SK-N-SH treated with all-trans-retinoic acid at 6 μM for 48 hours (cell line): ENCODE data around the gene C2orf80.

Source experiments
- ATAC-seq: fragments of 200-7000 bp; cut with Tn5 transposase; 3 replicates; pipeline ENCODE4 v1.9.1; 2020; ENCODE audit warnings: mild to moderate bottlenecking, moderate library complexity
- ARNTL ChIP-seq: fragments of 450-650 bp; formaldehyde crosslinking; IDR thresholded peaks from 2 replicates; pipeline ENCODE4 v1.5.0; 2020; ENCODE audit warnings: low read depth, mild to moderate bottlenecking, moderate library complexity, borderline replicate concordance
- BACH2 ChIP-seq: fragments of 250-450 bp; sonication (Bioruptor Pico); IDR thresholded peaks from 2 replicates; pipeline ENCODE4 v1.9.0; 2021; ENCODE audit warnings: mild to moderate bottlenecking, borderline replicate concordance
- CREB5 ChIP-seq: fragments of 250-450 bp; sonication (Bioruptor Pico); IDR thresholded peaks from 2 replicates; pipeline ENCODE4 v1.5.1; 2020; ENCODE audit warnings: low read depth, mild to moderate bottlenecking, moderate library complexity
- CSDC2 ChIP-seq: fragments of 250-450 bp; sonication (Bioruptor Pico); IDR thresholded peaks from 2 replicates; pipeline ENCODE4 v1.5.0; 2020; ENCODE audit warnings: mild to moderate bottlenecking, moderate library complexity
- CSRNP3 ChIP-seq: fragments of 250-450 bp; sonication (Bioruptor Pico); IDR thresholded peaks from 2 replicates; pipeline ENCODE4 v1.5.1; 2021; ENCODE audit warnings: mild to moderate bottlenecking, moderate library complexity
- ESRRG ChIP-seq: fragments of 250-450 bp; sonication (Bioruptor Pico); IDR thresholded peaks from 2 replicates; pipeline ENCODE4 v1.6.1; 2021; ENCODE audit warnings: mild to moderate bottlenecking
- ISL1 ChIP-seq: fragments of 250-450 bp; sonication (Bioruptor Pico); IDR thresholded peaks from 2 replicates; pipeline ENCODE4 v2.1.2; 2022; ENCODE audit warnings: mild to moderate bottlenecking, moderate library complexity
- PATZ1 ChIP-seq: fragments of 250-450 bp; sonication (Bioruptor Pico); IDR thresholded peaks from 2 replicates; pipeline ENCODE4 v1.8.0; 2020; ENCODE audit warnings: mild to moderate bottlenecking, moderate library complexity, borderline replicate concordance
- POU6F1 ChIP-seq: fragments of 250-450 bp; sonication (Bioruptor Pico); IDR thresholded peaks from 2 replicates; pipeline ENCODE4 v1.8.0; 2021; ENCODE audit warnings: low read depth, mild to moderate bottlenecking, moderate library complexity, borderline replicate concordance
- PPARA ChIP-seq: fragments of 250-450 bp; sonication (Bioruptor Pico); IDR thresholded peaks from 2 replicates; pipeline ENCODE4 v1.5.0; 2020; ENCODE audit warnings: mild to moderate bottlenecking, borderline replicate concordance
- RARB ChIP-seq: fragments of 250-450 bp; sonication (Bioruptor Pico); IDR thresholded peaks from 2 replicates; pipeline ENCODE4 v1.8.0; 2021; ENCODE audit warnings: mild to moderate bottlenecking, moderate library complexity
- SNAI2 ChIP-seq: fragments of 250-450 bp; sonication (Bioruptor Pico); IDR thresholded peaks from 2 replicates; pipeline ENCODE4 v1.5.0; 2020; ENCODE audit warnings: mild to moderate bottlenecking, moderate library complexity
- TCF4 ChIP-seq: fragments of 250-450 bp; sonication (Bioruptor Pico); IDR thresholded peaks from 2 replicates; pipeline ENCODE4 v1.8.0; 2021; ENCODE audit warnings: mild to moderate bottlenecking, moderate library complexity, borderline replicate concordance
- TOX ChIP-seq: fragments of 250-450 bp; sonication (Bioruptor Pico); IDR thresholded peaks from 2 replicates; pipeline ENCODE4 v1.8.0; 2021; ENCODE audit warnings: mild to moderate bottlenecking, moderate library complexity, borderline replicate concordance
- TSHZ2 ChIP-seq: fragments of 250-450 bp; sonication (Bioruptor Pico); IDR thresholded peaks from 2 replicates; pipeline ENCODE4 v1.5.0; 2020; ENCODE audit warnings: mild to moderate bottlenecking, moderate library complexity
- ZC3H10 ChIP-seq: fragments of 250-450 bp; sonication (Bioruptor Pico); IDR thresholded peaks from 2 replicates; pipeline ENCODE4 v1.5.1; 2021; ENCODE audit warnings: mild to moderate bottlenecking, moderate library complexity
- ZFP30 ChIP-seq: fragments of 450-650 bp; formaldehyde crosslinking; IDR thresholded peaks from 2 replicates; pipeline ENCODE4 v1.5.0; 2022; ENCODE audit warnings: mild to moderate bottlenecking, moderate library complexity
- ZNF565 ChIP-seq: fragments of 450-650 bp; formaldehyde crosslinking; conservative IDR thresholded peaks from 2 replicates; pipeline ENCODE4 v1.5.0; 2020; ENCODE audit warnings: low read depth, mild to moderate bottlenecking, moderate library complexity
- ZNF70 ChIP-seq: fragments of 450-650 bp; formaldehyde crosslinking; IDR thresholded peaks from 2 replicates; pipeline ENCODE4 v1.5.0; 2020; ENCODE audit warnings: mild to moderate bottlenecking, moderate library complexity
- ZNF8 ChIP-seq: fragments of 450-650 bp; formaldehyde crosslinking; IDR thresholded peaks from 2 replicates; pipeline ENCODE4 v1.5.0; 2020; ENCODE audit warnings: mild to moderate bottlenecking, moderate library complexity

Gene C2orf80

GRCh38 chr2:208189810-208190503 lies at the start of gene C2orf80:
C2orf80 (minus strand) TSS chr2:208190030; CDS start chr2:208186986, 3,044 bp downstream.
- no peak for ATAC-seq
- TF ChIP-seq ARNTL (CRISPR knock-in tag) (no peak), TSHZ2 (no peak), ESRRG (CRISPR knock-in tag) (no peak), CREB5 (CRISPR knock-in tag) (no peak), ISL1 (CRISPR knock-in tag) (no peak), RARB (no peak), SNAI2 (CRISPR knock-in tag) (no peak)

- TF ChIP-seq PPARA (CRISPR knock-in tag) (no peak), PATZ1 (CRISPR knock-in tag) (no peak), CSRNP3 (no peak), RARB (no peak), ZC3H10 (CRISPR knock-in tag) (no peak), TOX (CRISPR knock-in tag) (no peak), ARNTL (CRISPR knock-in tag) (no peak), BACH2 (CRISPR knock-in tag) (no peak), POU6F1 (CRISPR knock-in tag) (no peak), TCF4 (CRISPR knock-in tag) (no peak), ISL1 (CRISPR knock-in tag) (no peak), ZNF8 (CRISPR knock-in tag) (no peak), CSDC2 (CRISPR knock-in tag) (no peak), ESRRG (CRISPR knock-in tag) (no peak)
- no peak for ATAC-seq
Observed at GRCh38 chr2:208235860-208236259, 46.0 kb upstream of the C2orf80 start.

- TF ChIP-seq TOX (CRISPR knock-in tag): no peak
- TF ChIP-seq ZNF8 (CRISPR knock-in tag): no peak
- no peak for TF ChIP-seq TCF4 (CRISPR knock-in tag)
- TF ChIP-seq ZNF70: no peak
- TF ChIP-seq CREB5 (CRISPR knock-in tag): no peak
- TF ChIP-seq SNAI2 (CRISPR knock-in tag): no peak
- TF ChIP-seq ZC3H10 (CRISPR knock-in tag): no peak
- TF ChIP-seq ZFP30 (CRISPR knock-in tag): no peak
- no peak for TF ChIP-seq ARNTL (CRISPR knock-in tag)
- TF ChIP-seq CSDC2 (CRISPR knock-in tag): no peak
- no peak for TF ChIP-seq ZNF565 (CRISPR knock-in tag)
- no peak for ATAC-seq
Observed at GRCh38 chr2:208234786-208235185, 45.0 kb upstream of the C2orf80 start.
